HepG2 (cell line): ENCODE measurements around the gene FRAS1. TPM values are rescaled to one million over a fixed set of nuclear protein-coding genes. Genes with fewer than 3 reads are reported as not detected.
A peak's percentile ranks its signal among the peaks of the same experiment; 100 is the strongest.

Source experiments
- ATF7-NPFF ChIP-seq: sonication (generic); formaldehyde crosslinking; IDR thresholded peaks from 2 replicates; pipeline ENCODE4 v1.8.1; 2023; ENCODE audit warnings: mild to moderate bottlenecking, low read depth, missing genetic modification reagents, moderate library complexity
- CCAR2 ChIP-seq: fragments of 200-400 bp; formaldehyde crosslinking; optimal IDR thresholded peaks from 2 replicates; pipeline ENCODE3; 2018; ENCODE audit warnings: low read depth, mild to moderate bottlenecking, low read length, moderate library complexity
- HOXA5 ChIP-seq: sonication (generic); formaldehyde crosslinking; IDR thresholded peaks from 2 replicates; pipeline ENCODE4 v1.4.0; 2020; ENCODE audit warnings: missing genetic modification reagents
- KDM1A ChIP-seq: IDR thresholded peaks from 2 replicates; pipeline ENCODE4 v1.6.1; 2016; ENCODE audit warnings: missing compliant biosample characterization
- MYNN ChIP-seq: sonication (generic); formaldehyde crosslinking; IDR thresholded peaks from 2 replicates; pipeline ENCODE4 v1.4.0; 2020; ENCODE audit warnings: mild to moderate bottlenecking, low read depth, missing genetic modification reagents
- NFATC3 ChIP-seq: sonication (generic); formaldehyde crosslinking; IDR thresholded peaks from 2 replicates; pipeline ENCODE4 v1.5.1; 2020; ENCODE audit warnings: mild to moderate bottlenecking, missing genetic modification reagents
- NKX3-1 ChIP-seq: sonication (generic); formaldehyde crosslinking; IDR thresholded peaks from 2 replicates; pipeline ENCODE4 v1.5.0; 2020; ENCODE audit warnings: missing genetic modification reagents
- POGZ ChIP-seq: sonication (generic); formaldehyde crosslinking; IDR thresholded peaks from 2 replicates; pipeline ENCODE4 v1.4.0; 2020; ENCODE audit warnings: mild to moderate bottlenecking, missing genetic modification reagents
- PRMT3 ChIP-seq: sonication (generic); formaldehyde crosslinking; IDR thresholded peaks from 2 replicates; pipeline ENCODE4 v1.8.1; 2022; ENCODE audit warnings: low read depth, mild to moderate bottlenecking, moderate library complexity, missing genetic modification reagents, borderline replicate concordance
- RXRB ChIP-seq: IDR thresholded peaks from 2 replicates; pipeline ENCODE4 v1.6.1; 2016; ENCODE audit warnings: borderline replicate concordance, missing genetic modification reagents, missing compliant biosample characterization
- SAFB2 ChIP-seq: sonication (generic); formaldehyde crosslinking; IDR thresholded peaks from 2 replicates; pipeline ENCODE4 v1.5.1; 2020; ENCODE audit warnings: missing genetic modification reagents, low read depth, mild to moderate bottlenecking, borderline replicate concordance
- SALL1 ChIP-seq: sonication (generic); formaldehyde crosslinking; IDR thresholded peaks from 2 replicates; pipeline ENCODE4 v1.8.0; 2022; ENCODE audit warnings: mild to moderate bottlenecking, missing genetic modification reagents
- SRF ChIP-seq: IDR thresholded peaks from 2 replicates; pipeline ENCODE4 v1.6.1; 2011; ENCODE audit warnings: mild to moderate bottlenecking, low read depth, low read length, moderate library complexity
- THAP8 ChIP-seq: sonication (generic); formaldehyde crosslinking; IDR thresholded peaks from 2 replicates; pipeline ENCODE4 v1.5.1; 2020; ENCODE audit warnings: missing genetic modification reagents, mild to moderate bottlenecking, borderline replicate concordance
- THRA ChIP-seq: sonication (generic); formaldehyde crosslinking; IDR thresholded peaks from 2 replicates; pipeline ENCODE4 v1.4.0; 2020; ENCODE audit warnings: missing genetic modification reagents, borderline replicate concordance
- YEATS4 ChIP-seq: sonication (generic); formaldehyde crosslinking; IDR thresholded peaks from 2 replicates; pipeline ENCODE4 v1.4.0; 2020; ENCODE audit warnings: missing genetic modification reagents, borderline replicate concordance
- ZBTB3 ChIP-seq: sonication (generic); formaldehyde crosslinking; IDR thresholded peaks from 2 replicates; pipeline ENCODE4 v1.4.0; 2020; ENCODE audit warnings: low read depth, mild to moderate bottlenecking, moderate library complexity, missing genetic modification reagents, borderline replicate concordance
- ZBTB38 ChIP-seq: sonication (generic); formaldehyde crosslinking; IDR thresholded peaks from 2 replicates; pipeline ENCODE4 v1.5.1; 2020; ENCODE audit warnings: mild to moderate bottlenecking, missing genetic modification reagents
- ZFY ChIP-seq: sonication (generic); formaldehyde crosslinking; IDR thresholded peaks from 2 replicates; pipeline ENCODE4 v1.4.0; 2020; ENCODE audit warnings: missing genetic modification reagents
- ZMAT3 ChIP-seq: sonication (generic); formaldehyde crosslinking; conservative IDR thresholded peaks from 2 replicates; pipeline ENCODE4 v1.7.0; 2021; ENCODE audit warnings: missing genetic modification reagents
- ZNF256 ChIP-seq: sonication (generic); formaldehyde crosslinking; conservative IDR thresholded peaks from 2 replicates; pipeline ENCODE4 v1.4.0; 2020; ENCODE audit warnings: missing genetic modification reagents
- ZNF292 ChIP-seq: sonication (generic); formaldehyde crosslinking; IDR thresholded peaks from 2 replicates; pipeline ENCODE4 v1.8.1; 2022; ENCODE audit warnings: mild to moderate bottlenecking, low read depth, missing genetic modification reagents, borderline replicate concordance
- ZNF317 ChIP-seq: sonication (generic); formaldehyde crosslinking; IDR thresholded peaks from 2 replicates; pipeline ENCODE4 v1.5.0; 2020; ENCODE audit warnings: mild to moderate bottlenecking, missing genetic modification reagents
- ZNF430 ChIP-seq: sonication (generic); formaldehyde crosslinking; IDR thresholded peaks from 2 replicates; pipeline ENCODE4 v1.9.0; 2021; ENCODE audit warnings: mild to moderate bottlenecking, missing genetic modification reagents
- ZNF670 ChIP-seq: sonication (generic); formaldehyde crosslinking; IDR thresholded peaks from 2 replicates; pipeline ENCODE4 v1.8.0; 2022; ENCODE audit warnings: mild to moderate bottlenecking, missing genetic modification reagents, borderline replicate concordance
- ZNF776 ChIP-seq: sonication (generic); formaldehyde crosslinking; IDR thresholded peaks from 2 replicates; pipeline ENCODE4 v1.4.0; 2020; ENCODE audit warnings: mild to moderate bottlenecking, missing genetic modification reagents
- ZNF839 ChIP-seq: sonication (generic); formaldehyde crosslinking; IDR thresholded peaks from 2 replicates; pipeline ENCODE4 v1.4.0; 2020; ENCODE audit warnings: missing genetic modification reagents, mild to moderate bottlenecking, borderline replicate concordance
- polyA plus RNA-seq, 8 experiments: library from polyadenylated mRNA; depleted of rRNA in 3 of 8; stranded (reverse) in 7 of 8; unstranded in 1 of 8; fragments of >200 nt; fragmentation: Illumina TruSeq in 4 of 8; extraction: Trizol in 4 of 8; gene quantifications; 2 replicates each; pipeline versions ENCODE4 v1.2.1 to v1.2.3, GENCODE V29; 2011 to 2016; ENCODE audit warnings: low read depth in 4 of 8, missing spikeins in 1 of 8, mixed read lengths in 1 of 8; ENCODE audit not compliant: insufficient read depth in 1 of 8
- total RNA-seq, 5 experiments: library from RNA; depleted of rRNA; stranded (reverse); fragments of >200 nt; fragmentation: Illumina TruSeq; extraction: Trizol; gene quantifications; 2 replicates each; pipeline ENCODE4 v1.2.3, GENCODE V29; 2016; ENCODE audit warnings: low read depth in 1 of 5
- TF ChIP-seq, protein P1 (sequence below): sonication (generic); formaldehyde crosslinking; IDR thresholded peaks from 2 replicates; pipeline ENCODE4 v1.5.0; 2020; ENCODE audit warnings: missing genetic modification reagents
- TF ChIP-seq, protein P2 (sequence below): IDR thresholded peaks from 2 replicates; pipeline ENCODE4 v1.6.1; 2016; ENCODE audit warnings: missing biosample characterization, missing genetic modification reagents, low read depth

The FRAS1 gene
- total and polyA plus RNA-seq, 2 of the 13 experiments (the other 11 are each of a cell fraction or from before 2014, with no cell fraction given), result 22.5 to 31.6 TPM

DNA sequence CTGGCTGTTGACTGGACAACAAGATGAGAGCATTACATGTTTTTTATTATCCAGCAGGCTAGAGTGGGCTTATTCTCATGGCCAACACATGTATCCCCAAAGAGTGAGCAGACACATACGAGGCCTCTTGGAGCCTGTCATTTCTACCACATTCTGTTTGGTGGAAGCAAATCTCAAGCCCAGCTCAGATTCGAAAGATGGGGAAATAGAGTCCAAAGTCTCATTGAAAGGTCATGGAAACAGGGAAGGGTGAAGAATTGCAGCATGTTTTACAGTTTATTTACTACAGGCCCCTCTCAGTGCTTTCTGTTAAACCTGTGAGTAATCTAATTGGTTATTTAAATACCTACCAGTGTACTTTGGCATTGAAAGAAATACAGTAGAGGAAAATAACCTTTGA is 108.6 kb downstream of the FRAS1 start (continued):
- 0 out of 2 replicates have a peak, but pooled peaks have one; percentile 28 for TF ChIP-seq ZFY
- no peak for TF ChIP-seq NFATC3 (CRISPR knock-in tag)
- TF ChIP-seq, protein P1, sequence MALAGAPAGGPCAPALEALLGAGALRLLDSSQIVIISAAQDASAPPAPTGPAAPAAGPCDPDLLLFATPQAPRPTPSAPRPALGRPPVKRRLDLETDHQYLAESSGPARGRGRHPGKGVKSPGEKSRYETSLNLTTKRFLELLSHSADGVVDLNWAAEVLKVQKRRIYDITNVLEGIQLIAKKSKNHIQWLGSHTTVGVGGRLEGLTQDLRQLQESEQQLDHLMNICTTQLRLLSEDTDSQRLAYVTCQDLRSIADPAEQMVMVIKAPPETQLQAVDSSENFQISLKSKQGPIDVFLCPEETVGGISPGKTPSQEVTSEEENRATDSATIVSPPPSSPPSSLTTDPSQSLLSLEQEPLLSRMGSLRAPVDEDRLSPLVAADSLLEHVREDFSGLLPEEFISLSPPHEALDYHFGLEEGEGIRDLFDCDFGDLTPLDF (CRISPR knock-in tag), result no peak
- TF ChIP-seq POGZ (CRISPR knock-in tag), result peak; percentile 94
- no peak for TF ChIP-seq ZNF317 (CRISPR knock-in tag)
- TF ChIP-seq ZMAT3 (CRISPR knock-in tag), result no peak
- no peak for TF ChIP-seq PRMT3 (CRISPR knock-in tag)
- TF ChIP-seq ATF7-NPFF (CRISPR knock-in tag), result no peak
- peak; percentile 60; the same call in 1 of the 2 replicates for TF ChIP-seq ZNF670 (CRISPR knock-in tag)
- peak; percentile 52 for TF ChIP-seq SALL1 (CRISPR knock-in tag)
- TF ChIP-seq SRF, result no peak
- peak; percentile 94; the same call in 1 of the 2 replicates for TF ChIP-seq ZNF292 (CRISPR knock-in tag)
- peak; percentile 43; the same call in 1 of the 2 replicates for TF ChIP-seq KDM1A (CRISPR knock-in tag)
- no peak for TF ChIP-seq ZNF776 (CRISPR knock-in tag)
- no peak for TF ChIP-seq ZBTB3 (CRISPR knock-in tag)
- TF ChIP-seq ZBTB38 (CRISPR knock-in tag), result no peak
- no peak for TF ChIP-seq NKX3-1 (CRISPR knock-in tag)
- TF ChIP-seq ZNF430 (CRISPR knock-in tag), result no peak
- TF ChIP-seq SAFB2 (CRISPR knock-in tag), result no peak
- TF ChIP-seq HOXA5 (CRISPR knock-in tag), result peak; percentile 74; the same call in 1 of the 2 replicates
- peak; percentile 36; the same call in 1 of the 2 replicates for TF ChIP-seq THRA
- TF ChIP-seq, protein P2, sequence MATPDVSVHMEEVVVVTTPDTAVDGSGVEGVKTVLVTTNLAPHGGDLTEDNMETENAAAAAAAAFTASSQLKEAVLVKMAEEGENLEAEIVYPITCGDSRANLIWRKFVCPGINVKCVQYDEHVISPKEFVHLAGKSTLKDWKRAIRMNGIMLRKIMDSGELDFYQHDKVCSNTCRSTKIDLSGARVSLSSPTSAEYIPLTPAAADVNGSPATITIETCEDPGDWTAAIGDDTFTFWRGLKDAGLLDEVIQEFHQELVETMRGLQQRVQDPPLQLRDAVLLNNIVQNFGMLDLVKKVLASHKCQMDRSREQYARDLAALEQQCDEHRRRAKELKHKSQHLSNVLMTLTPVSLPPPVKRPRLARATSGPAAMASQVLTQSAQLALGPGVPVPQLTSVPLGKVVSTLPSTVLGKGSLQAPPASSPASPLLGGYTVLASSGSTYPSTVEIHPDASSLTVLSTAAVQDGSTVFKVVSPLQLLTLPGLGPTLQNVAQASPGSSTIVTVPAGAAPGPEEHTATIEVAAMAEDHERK, result no peak
- TF ChIP-seq ZNF256 (CRISPR knock-in tag), result no peak
- no peak for TF ChIP-seq YEATS4 (CRISPR knock-in tag)
- TF ChIP-seq MYNN, result no peak
- TF ChIP-seq ZNF839 (CRISPR knock-in tag), result no peak
- TF ChIP-seq THAP8 (CRISPR knock-in tag), result no peak
- no peak for TF ChIP-seq CCAR2
- TF ChIP-seq RXRB (CRISPR knock-in tag), result peak; percentile 66
